ENCODE data around the gene NR1D2. TPM values are rescaled to one million over a fixed set of nuclear protein-coding genes. Genes with fewer than 3 reads are reported as not detected.
"Not testable (repeated sequence)": the region's sequence is repeated elsewhere in the genome, so short reads cannot be mapped to it uniquely, and the experiment has no call there.

Gene NR1D2
- total and polyA plus RNA-seq, 2 donors (not counting 1 experiment from before 2014, with no cell fraction given), result 9.9 to 58.2 TPM

DNA sequence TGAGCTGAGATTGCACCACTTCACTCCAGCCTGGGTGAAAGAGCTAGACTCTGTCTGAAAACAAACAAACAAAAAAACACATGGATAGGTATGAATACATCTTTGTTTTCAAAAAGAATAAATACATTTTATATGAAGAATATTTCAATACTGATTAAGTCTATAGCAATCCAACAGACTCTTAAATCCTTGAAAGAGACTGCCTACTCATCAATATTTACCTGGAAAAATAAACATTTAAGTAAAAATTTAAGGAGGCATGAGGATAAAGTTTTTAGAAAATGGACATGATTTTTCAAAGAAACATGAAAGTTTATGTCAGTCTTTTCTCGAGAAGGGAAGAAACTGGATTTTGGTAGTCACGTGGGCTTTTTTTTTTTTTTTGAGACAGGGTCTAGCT, 33.7 kb upstream of the NR1D2 start:
- no peak for ATAC-seq (ENCODE audit: low read depth)

DNA sequence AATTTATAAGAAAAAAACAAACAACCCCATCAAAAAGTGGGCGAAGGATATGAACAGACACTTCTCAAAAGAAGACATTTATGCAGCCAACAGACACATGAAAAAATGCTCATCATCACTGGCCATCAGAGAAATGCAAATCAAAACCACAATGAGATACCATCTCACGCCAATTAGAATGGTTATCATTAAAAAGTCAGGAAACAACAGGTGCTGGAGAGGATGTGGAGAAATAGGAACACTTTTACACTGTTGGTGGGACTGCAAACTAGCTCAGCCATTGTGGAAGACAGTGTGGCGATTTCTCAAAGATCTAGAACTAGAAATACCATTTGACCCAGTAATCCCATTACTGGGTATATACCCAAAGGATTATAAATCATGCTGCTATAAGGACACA, 32.8 kb upstream of the NR1D2 start:
- WGBS (ENCODE audit: insufficient coverage), result no CpG with 5 or more reads among the region's 3 CpGs

More for the DNA sequence above, 33.7 kb upstream of the NR1D2 start:
- H3K9ac ChIP-seq (ENCODE audit: low read length), result no peak overlapping the region
- H3K9me3 ChIP-seq (ENCODE audit: control extremely low read depth in 1 of 3, control insufficient read depth in 2 of 3, insufficient read depth in 1 of 3, low read length in 2 of 3), result no peaks in the 10 kb centered on the region
- intact Hi-C loops (cut with micrococcal nuclease), result loop anchor here (10.0 kb wide), 1 partner anchor 1753 kb away; the partner anchor contains the start of gene TOP2B
- no peak overlapping the region for H3K4me3 Mint-ChIP-seq
- no peaks in the 10 kb centered on the region for H3K27me3 ChIP-seq (replicated peaks in 1 of 4; ENCODE audit: control extremely low read depth in 1 of 4, control insufficient read depth in 3 of 4, insufficient read depth in 4 of 4, low read length in 3 of 4)
- H3K27ac ChIP-seq (ENCODE audit: low read length in 2 of 2), result no peak overlapping the region
- H3K27me3 Mint-ChIP-seq, result peaks cover 4% of the 10 kb centered on the region
- peaks cover 26% of the 10 kb centered on the region for H3K79me2 ChIP-seq (ENCODE audit: control insufficient read depth, insufficient read depth, low read length)
- no peak overlapping the region for H2AFZ ChIP-seq (ENCODE audit: insufficient read depth, low read depth, low read length, poor library complexity, severe bottlenecking)
- no peaks in the 10 kb centered on the region for H4K20me1 ChIP-seq (ENCODE audit: control insufficient read depth, insufficient read depth, low read length, poor library complexity, severe bottlenecking)
- H3K27ac Mint-ChIP-seq, result no peak overlapping the region
- 100% methylated on average over 2 of the region's 2 CpGs for WGBS (ENCODE audit: insufficient coverage)
- ChIA-PET POLR2A (no interaction called here), CTCF (no interaction called here)
- H3K36me3 ChIP-seq (replicated peaks in 1 of 2; ENCODE audit: control extremely low read depth in 1 of 2, control insufficient read depth in 1 of 2, extremely low read depth in 1 of 2, insufficient read depth in 2 of 2, low read length in 1 of 2), result peaks cover 0 to 9% of the 10 kb centered on the region in 2 experiments
- peaks cover 11 to 12% of the 10 kb centered on the region in 2 donors for H3K4me1 ChIP-seq (ENCODE audit: control insufficient read depth in 2 of 2, insufficient read depth in 2 of 2, low read length in 2 of 2)
- no peak overlapping the region for H3K4me3 ChIP-seq (ENCODE audit: control extremely low read depth in 1 of 5, extremely low read depth in 1 of 5, insufficient read depth in 1 of 5, low read depth in 2 of 5, low read length in 4 of 5)
- DNase-seq, result no peak
- no peaks in the 10 kb centered on the region for H3K9me3 Mint-ChIP-seq (ENCODE audit: insufficient read depth)
- H3K4me1 Mint-ChIP-seq, result peaks cover 14% of the 10 kb centered on the region
- TF ChIP-seq CTCF (IDR thresholded peaks at IDR 0.05), result no peak
- no peak for TF ChIP-seq EZH2 (IDR thresholded peaks at IDR 0.05; ENCODE audit: borderline replicate concordance, insufficient read depth, low read depth, low read length, poor library complexity, severe bottlenecking)
- H3K4me2 ChIP-seq (replicated peaks; ENCODE audit: low read depth, low read length, poor library complexity, severe bottlenecking), result no peak overlapping the region

More for the DNA sequence above, 32.8 kb upstream of the NR1D2 start:
- H3K27me3 ChIP-seq (replicated peaks in 1 of 4; ENCODE audit: control extremely low read depth in 1 of 4, control insufficient read depth in 3 of 4, insufficient read depth in 4 of 4, low read length in 3 of 4); H3K27ac ChIP-seq (ENCODE audit: low read length in 2 of 2); DNase-seq; H3K4me2 ChIP-seq (replicated peaks; ENCODE audit: low read depth, low read length, poor library complexity, severe bottlenecking); H2AFZ ChIP-seq (ENCODE audit: insufficient read depth, low read depth, low read length, poor library complexity, severe bottlenecking); H3K27ac Mint-ChIP-seq; H3K27me3 Mint-ChIP-seq; H3K9ac ChIP-seq (ENCODE audit: low read length); ATAC-seq (ENCODE audit: low read depth); H3K4me3 ChIP-seq (ENCODE audit: control extremely low read depth in 1 of 5, extremely low read depth in 1 of 5, insufficient read depth in 1 of 5, low read depth in 2 of 5, low read length in 4 of 5); H4K20me1 ChIP-seq (ENCODE audit: control insufficient read depth, insufficient read depth, low read length, poor library complexity, severe bottlenecking); H3K36me3 ChIP-seq (replicated peaks in 1 of 2; ENCODE audit: control extremely low read depth in 1 of 2, control insufficient read depth in 1 of 2, extremely low read depth in 1 of 2, insufficient read depth in 2 of 2, low read length in 1 of 2); H3K9me3 Mint-ChIP-seq (ENCODE audit: insufficient read depth); CTCF ChIA-PET; H3K9me3 ChIP-seq (ENCODE audit: control extremely low read depth in 1 of 3, control insufficient read depth in 2 of 3, insufficient read depth in 1 of 3, low read length in 2 of 3); POLR2A ChIA-PET; H3K4me3 Mint-ChIP-seq: not testable (repeated sequence)
- intact Hi-C loops (cut with micrococcal nuclease), result loop anchor here (10.0 kb wide), 1 partner anchor 1752 kb away; the partner anchor contains the start of gene TOP2B
- H3K4me1 Mint-ChIP-seq, result peaks cover 19% of the 10 kb centered on the region
- peaks cover 11 to 12% of the 10 kb centered on the region in 2 donors for H3K4me1 ChIP-seq (ENCODE audit: control insufficient read depth in 2 of 2, insufficient read depth in 2 of 2, low read length in 2 of 2)
- peaks cover 32% of the 10 kb centered on the region for H3K79me2 ChIP-seq (ENCODE audit: control insufficient read depth, insufficient read depth, low read length)
